ENCODE data around the gene VSTM2L.

DNA sequence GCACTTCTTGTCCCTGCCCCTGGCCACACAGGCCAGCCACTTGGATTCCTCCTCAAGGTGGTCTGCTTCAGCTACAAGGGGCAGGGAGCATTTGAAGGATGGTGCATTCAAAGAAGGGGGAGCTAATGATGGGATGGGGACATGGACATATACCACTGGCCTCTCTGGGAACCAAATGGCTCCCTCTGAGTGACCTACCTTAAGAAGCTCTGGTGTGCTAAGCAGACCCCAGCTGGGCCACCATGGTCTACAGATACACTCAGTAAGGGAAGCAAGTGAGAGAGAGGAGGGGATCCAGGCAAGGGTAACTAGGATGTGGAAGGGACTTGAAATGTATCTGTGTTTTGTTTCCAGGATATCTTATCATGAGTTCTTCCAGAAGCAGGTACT lies 67.9 kb downstream of the VSTM2L start:
- TF ChIP-seq, protein P1, sequence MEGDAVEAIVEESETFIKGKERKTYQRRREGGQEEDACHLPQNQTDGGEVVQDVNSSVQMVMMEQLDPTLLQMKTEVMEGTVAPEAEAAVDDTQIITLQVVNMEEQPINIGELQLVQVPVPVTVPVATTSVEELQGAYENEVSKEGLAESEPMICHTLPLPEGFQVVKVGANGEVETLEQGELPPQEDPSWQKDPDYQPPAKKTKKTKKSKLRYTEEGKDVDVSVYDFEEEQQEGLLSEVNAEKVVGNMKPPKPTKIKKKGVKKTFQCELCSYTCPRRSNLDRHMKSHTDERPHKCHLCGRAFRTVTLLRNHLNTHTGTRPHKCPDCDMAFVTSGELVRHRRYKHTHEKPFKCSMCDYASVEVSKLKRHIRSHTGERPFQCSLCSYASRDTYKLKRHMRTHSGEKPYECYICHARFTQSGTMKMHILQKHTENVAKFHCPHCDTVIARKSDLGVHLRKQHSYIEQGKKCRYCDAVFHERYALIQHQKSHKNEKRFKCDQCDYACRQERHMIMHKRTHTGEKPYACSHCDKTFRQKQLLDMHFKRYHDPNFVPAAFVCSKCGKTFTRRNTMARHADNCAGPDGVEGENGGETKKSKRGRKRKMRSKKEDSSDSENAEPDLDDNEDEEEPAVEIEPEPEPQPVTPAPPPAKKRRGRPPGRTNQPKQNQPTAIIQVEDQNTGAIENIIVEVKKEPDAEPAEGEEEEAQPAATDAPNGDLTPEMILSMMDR (IDR thresholded peaks at IDR 0.05), result no peak
- no peak for TF ChIP-seq POLR2A (IDR thresholded peaks at IDR 0.05)
